Testis (tissue), 2 donors: ENCODE results near the gene DGUOK.

Experiments used
- POLR2A ChIP-seq: fragments of 450-650 bp; IDR thresholded peaks from one replicate; pipeline ENCODE4 v1.6.1; 2017; ENCODE audit warnings: antibody characterized with exemption, mild to moderate bottlenecking, moderate library complexity
- TF ChIP-seq, protein P1 (sequence below), 3 experiments: fragments of 450-650 bp in 2 of 3; fragments of 200-600 bp in 1 of 3; sonication (generic) in 1 of 3; IDR thresholded peaks; one replicate each; pipeline ENCODE4 v1.5.1; 2016 to 2019; ENCODE audit warnings: antibody characterized with exemption in 3 of 3, mild to moderate bottlenecking in 2 of 3, moderate library complexity in 1 of 3

DNA sequence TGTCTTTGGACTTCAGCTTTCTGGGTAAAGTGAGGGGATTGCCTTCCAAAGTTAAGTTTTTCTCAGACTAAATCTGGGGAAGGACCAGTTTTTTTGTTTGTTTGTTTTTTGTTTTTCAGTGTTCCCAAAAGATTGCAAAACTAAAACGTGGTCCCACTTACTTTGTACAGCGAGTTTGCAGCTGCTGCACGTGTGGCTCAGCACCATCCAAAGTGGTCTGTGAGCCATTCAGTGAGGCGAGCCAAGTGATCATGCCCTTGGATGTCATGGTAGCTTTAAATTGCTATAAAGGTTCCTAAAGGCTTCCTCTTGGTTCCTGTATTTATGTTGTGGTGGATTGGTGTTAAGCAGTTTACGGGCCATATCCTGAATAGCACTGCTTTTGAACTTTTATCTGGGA, 81.0 kb downstream of the DGUOK start:
- TF ChIP-seq, protein P1, sequence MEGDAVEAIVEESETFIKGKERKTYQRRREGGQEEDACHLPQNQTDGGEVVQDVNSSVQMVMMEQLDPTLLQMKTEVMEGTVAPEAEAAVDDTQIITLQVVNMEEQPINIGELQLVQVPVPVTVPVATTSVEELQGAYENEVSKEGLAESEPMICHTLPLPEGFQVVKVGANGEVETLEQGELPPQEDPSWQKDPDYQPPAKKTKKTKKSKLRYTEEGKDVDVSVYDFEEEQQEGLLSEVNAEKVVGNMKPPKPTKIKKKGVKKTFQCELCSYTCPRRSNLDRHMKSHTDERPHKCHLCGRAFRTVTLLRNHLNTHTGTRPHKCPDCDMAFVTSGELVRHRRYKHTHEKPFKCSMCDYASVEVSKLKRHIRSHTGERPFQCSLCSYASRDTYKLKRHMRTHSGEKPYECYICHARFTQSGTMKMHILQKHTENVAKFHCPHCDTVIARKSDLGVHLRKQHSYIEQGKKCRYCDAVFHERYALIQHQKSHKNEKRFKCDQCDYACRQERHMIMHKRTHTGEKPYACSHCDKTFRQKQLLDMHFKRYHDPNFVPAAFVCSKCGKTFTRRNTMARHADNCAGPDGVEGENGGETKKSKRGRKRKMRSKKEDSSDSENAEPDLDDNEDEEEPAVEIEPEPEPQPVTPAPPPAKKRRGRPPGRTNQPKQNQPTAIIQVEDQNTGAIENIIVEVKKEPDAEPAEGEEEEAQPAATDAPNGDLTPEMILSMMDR (IDR thresholded peaks at IDR 0.05) = no peak
- TF ChIP-seq POLR2A = no peak
